Measurements from ENCODE around the gene BSDC1. TPM values are rescaled to one million over a fixed set of nuclear protein-coding genes. Genes with fewer than 3 reads are reported as not detected.

BSDC1 gene
- total and polyA plus RNA-seq, 2 of the 13 experiments (the other 11 are each of a cell fraction or from before 2014, with no cell fraction given): 40.3 to 64.2 TPM

DNA sequence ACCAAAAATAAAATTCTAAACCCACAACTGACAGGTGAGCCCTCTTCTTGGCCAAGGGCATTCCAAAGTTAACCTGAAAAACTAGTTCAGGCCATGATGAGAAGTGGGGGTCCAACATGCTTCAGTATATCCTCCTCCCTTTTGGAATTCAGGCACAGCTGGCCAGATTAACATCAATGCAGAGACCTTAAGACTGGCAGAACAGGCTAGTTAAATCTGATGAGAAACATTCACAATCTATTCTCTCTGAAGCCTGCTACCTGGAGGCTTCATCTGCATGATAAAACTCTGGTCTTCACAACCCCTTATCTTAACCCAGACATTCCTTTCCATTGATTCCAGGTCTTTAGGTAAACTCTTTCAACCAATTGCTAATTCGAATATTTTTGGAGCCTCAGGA, 43.9 kb upstream of the BSDC1 start:
- H3K9ac ChIP-seq (ENCODE audit: insufficient read depth, low read depth, low read length): no peak overlapping the region
- no peaks in the 10 kb centered on the region for H3K36me3 ChIP-seq (replicated peaks in 1 of 2; ENCODE audit: control insufficient read depth in 1 of 2, insufficient read depth in 2 of 2, low read length in 2 of 2)
- H3K9me3 ChIP-seq (ENCODE audit: low read length): no peaks in the 10 kb centered on the region
- DNase-seq (ENCODE audit: low spot score) (no peak), ATAC-seq (no peak), FAIRE-seq (no peak)
- intact Hi-C loops (cut with micrococcal nuclease; ENCODE audit: unreplicated experiment): no loop called here
- no peak overlapping the region for H3K4me3 ChIP-seq (replicated peaks in 1 of 3; ENCODE audit: insufficient read depth in 1 of 3, low read depth in 2 of 3, low read length in 3 of 3)
- H3K4me2 ChIP-seq (ENCODE audit: low read depth, low read length): no peak overlapping the region
- H3K79me2 ChIP-seq (ENCODE audit: insufficient read depth, low read length): no peaks in the 10 kb centered on the region
- H4K20me1 ChIP-seq (ENCODE audit: insufficient read depth, low read length): no peaks in the 10 kb centered on the region
- BruUV-seq (replicated peaks): no TSS peak
- WGBS (ENCODE audit: low lambda C conversion rate): 3% methylated on average over 1 of the region's 1 CpG
- ChIA-PET POLR2A (no interaction called here), CTCF (ENCODE audit: low intra/inter-chr PET ratio, low total read pairs) (no interaction called here)
- in situ Hi-C loops (cut with HindIII; ENCODE audit: extremely low pct_ligation_motif_present, low pct_unique_long_range_greater_than_20kb): no loop called here
- no peak for TF ChIP-seq ZC3H13 (CRISPR knock-in tag; IDR thresholded peaks at IDR 0.05)
- no peak for TF ChIP-seq RARA (CRISPR knock-in tag; IDR thresholded peaks at IDR 0.05)
- no peak for TF ChIP-seq GFI1 (CRISPR knock-in tag; IDR thresholded peaks at IDR 0.05; ENCODE audit: borderline replicate concordance)
- no peak for TF ChIP-seq THAP8 (CRISPR knock-in tag; IDR thresholded peaks at IDR 0.05; ENCODE audit: borderline replicate concordance)
- TF ChIP-seq HDAC6 (IDR thresholded peaks at IDR 0.05; ENCODE audit: low read depth, low read length): no peak
- no peak for TF ChIP-seq TARDBP (CRISPR knock-in tag; IDR thresholded peaks at IDR 0.05)
- no peak for TF ChIP-seq PHF5A (CRISPR knock-in tag; IDR thresholded peaks at IDR 0.05; ENCODE audit: low read depth, unreplicated experiment)
- no peak for TF ChIP-seq JUNB (CRISPR knock-in tag; IDR thresholded peaks at IDR 0.05; ENCODE audit: borderline replicate concordance)
- TF ChIP-seq TBP (CRISPR knock-in tag; IDR thresholded peaks at IDR 0.05): no peak
- TF ChIP-seq NCOA1 (CRISPR knock-in tag; IDR thresholded peaks at IDR 0.05): no peak
- no peak for TF ChIP-seq ZNF17 (CRISPR knock-in tag; IDR thresholded peaks at IDR 0.05)
- no peak for TF ChIP-seq ZMYM2 (CRISPR knock-in tag; IDR thresholded peaks at IDR 0.05)
- no peak overlapping the region for H2AFZ ChIP-seq (ENCODE audit: low read length)
- H3K27me3 ChIP-seq (ENCODE audit: control insufficient read depth in 1 of 2, insufficient read depth in 2 of 2, low read length in 2 of 2): peaks cover 0 to 3% of the 10 kb centered on the region in 2 experiments; a peak in 3 of 5 replicates
- no peaks in the 10 kb centered on the region for H3K4me1 ChIP-seq (ENCODE audit: insufficient read depth, low read length)
- H3K27ac ChIP-seq (ENCODE audit: extremely low read length, insufficient read depth, low read length): no peak overlapping the region

Measured in HepG2 (cell line).